Measurements from ENCODE around the gene IGHMBP2.

The IGHMBP2 gene

GRCh38 chr11:68890490-68891231 lies 13.0 kb upstream of the IGHMBP2 start:
- DNase-seq: peak; percentile 86 to 89

- DNase-seq: no peak
Measured at GRCh38 chr11:68891351-68891948, 12.2 kb upstream of the IGHMBP2 start.

- no peak for DNase-seq
Measured at GRCh38 chr11:68892576-68892975, 11.1 kb upstream of the IGHMBP2 start.

- no peak for DNase-seq
Measured at GRCh38 chr11:68893282-68893681, 10.4 kb upstream of the IGHMBP2 start.

- DNase-seq: no peak
Measured at GRCh38 chr11:68896171-68896959, 7.3 kb upstream of the IGHMBP2 start.

GRCh38 chr11:68897441-68897840 lies 6.2 kb upstream of the IGHMBP2 start:
- no peak for DNase-seq

GRCh38 chr11:68900835-68901381 lies 2.8 kb upstream of the IGHMBP2 start:
- DNase-seq: no peak

GRCh38 chr11:68904248-68904847 lies 657 bp downstream of the IGHMBP2 start:
- DNase-seq: peak; percentile 12 to 20

GRCh38 chr11:68905421-68906360 lies 2.0 kb downstream of the IGHMBP2 start:
- DNase-seq: no peak

GRCh38 chr11:68908273-68908672 lies 4.6 kb downstream of the IGHMBP2 start:
- no peak for DNase-seq

- no peak for DNase-seq
Measured at GRCh38 chr11:68910965-68911364, 7.3 kb downstream of the IGHMBP2 start.

GRCh38 chr11:68911731-68912130 lies 8.0 kb downstream of the IGHMBP2 start:
- DNase-seq: no peak

- no peak for DNase-seq
Measured at GRCh38 chr11:68912254-68912653, 8.6 kb downstream of the IGHMBP2 start.

GRCh38 chr11:68913188-68913587 lies 9.5 kb downstream of the IGHMBP2 start:
- no peak for DNase-seq

- no peak for DNase-seq
Measured at GRCh38 chr11:68914761-68915160, 11.1 kb downstream of the IGHMBP2 start.

- DNase-seq: no peak
Measured at GRCh38 chr11:68916439-68916838, 12.7 kb downstream of the IGHMBP2 start.

- DNase-seq: no peak
Measured at GRCh38 chr11:68923614-68924013, 19.9 kb downstream of the IGHMBP2 start.

- no peak for DNase-seq
Measured at GRCh38 chr11:68924073-68924925, 20.6 kb downstream of the IGHMBP2 start.

GRCh38 chr11:68925611-68926010 lies 21.9 kb downstream of the IGHMBP2 start:
- no peak for DNase-seq

GRCh38 chr11:68927280-68928135 lies 23.8 kb downstream of the IGHMBP2 start:
- peak; percentile 88 to 89 for DNase-seq
